HG03039 (cell line): ENCODE measurements around the gene KLC1.
"Not testable (repeated sequence)": the region's sequence is repeated elsewhere in the genome, so short reads cannot be mapped to it uniquely, and the experiment has no call there.

ENCODE experiments used
- ATAC-seq: cut with Tn5 transposase; IDR thresholded peaks from one replicate; pipeline ENCODE4 v1.9.1; 2021; ENCODE audit warnings: mild to moderate bottlenecking, moderate library complexity; ENCODE audit not compliant: unreplicated experiment

KLC1 gene

DNA sequence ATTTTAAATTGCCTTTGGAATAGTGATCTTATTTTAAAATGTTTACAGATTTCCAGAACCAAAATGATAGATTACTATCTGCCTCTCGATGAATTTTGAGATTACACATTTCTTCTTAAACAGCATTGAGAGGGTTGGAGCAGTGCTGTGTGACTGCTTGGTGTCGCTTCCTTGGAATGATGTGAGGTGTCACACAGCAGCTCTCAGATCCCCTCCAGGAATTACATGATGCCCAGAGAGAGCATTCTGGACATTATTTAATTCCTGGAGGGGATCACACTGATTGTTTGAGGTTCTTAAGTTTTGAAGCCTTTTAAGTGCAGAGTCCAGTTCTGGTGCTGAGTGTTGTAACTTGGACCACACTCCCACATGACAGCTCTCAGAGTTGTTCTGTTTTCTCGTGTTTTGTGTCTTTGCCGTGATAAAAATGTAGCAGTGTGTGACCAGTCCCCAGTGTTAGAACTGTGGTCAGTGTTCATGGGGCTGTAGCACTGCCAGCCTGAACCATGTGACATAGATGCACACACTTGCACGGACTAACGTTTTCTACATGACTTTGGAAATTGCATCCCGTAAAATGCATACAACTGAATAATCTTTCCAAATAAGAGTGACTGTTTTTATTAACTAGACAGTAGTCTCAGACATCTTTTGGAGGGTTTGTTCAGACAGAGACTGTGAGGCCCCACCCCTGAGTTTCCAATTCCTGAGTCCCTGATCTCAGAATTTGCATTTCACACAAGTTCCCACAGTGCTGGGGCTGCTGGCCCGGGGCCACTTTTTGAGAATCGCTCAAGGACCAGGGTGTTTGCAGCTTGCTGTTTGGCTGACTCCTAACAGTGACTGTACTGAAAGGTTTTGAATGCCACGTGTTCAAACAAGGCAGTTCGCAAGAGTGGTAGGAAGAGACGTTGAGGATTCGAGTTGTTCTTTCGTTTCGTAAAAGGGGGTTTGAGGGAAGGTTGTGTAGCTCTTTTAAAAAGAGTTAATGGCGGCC, 60.2 kb downstream of the KLC1 start:
- ATAC-seq: no peak

DNA sequence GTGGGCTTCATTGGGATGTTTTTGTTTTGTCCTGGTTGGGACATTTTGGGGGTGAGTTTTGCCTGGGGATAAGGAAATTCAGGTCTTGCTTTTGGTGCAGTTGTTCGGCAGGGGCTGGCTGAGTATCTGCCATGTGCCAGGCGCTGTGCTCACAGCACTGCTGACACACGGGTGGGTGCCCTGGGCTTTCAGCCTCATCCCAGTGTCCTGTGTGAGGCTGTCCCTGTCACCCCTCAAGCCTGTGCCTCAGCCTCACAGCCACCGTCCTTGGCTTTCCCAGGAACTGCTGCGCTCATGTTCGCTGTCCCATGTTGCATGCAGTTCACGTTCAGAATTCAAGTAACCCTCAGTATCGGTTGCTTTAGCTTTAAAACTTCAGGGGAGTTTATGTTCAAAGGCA, 61.3 kb downstream of the KLC1 start:
- ATAC-seq: no peak

DNA sequence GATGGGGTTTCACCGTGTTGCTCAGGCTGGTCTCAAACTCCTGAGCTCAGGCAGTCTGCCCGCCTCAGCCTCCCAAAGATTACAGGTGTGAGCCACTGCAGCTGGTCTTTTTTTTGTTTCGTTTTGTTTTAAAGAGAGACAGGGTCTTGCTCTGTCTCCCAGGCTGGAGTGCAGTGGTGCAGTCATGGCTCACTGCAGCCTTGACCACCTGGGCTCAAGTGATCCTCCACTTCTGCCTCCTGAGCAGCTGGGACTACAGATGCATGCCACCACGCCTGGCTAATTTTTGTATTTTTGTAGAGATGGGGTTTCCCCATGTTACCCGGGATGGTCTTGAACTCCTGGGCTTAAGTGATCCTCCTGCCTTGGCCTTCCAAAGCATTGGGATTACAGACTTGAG, 62.6 kb downstream of the KLC1 start:
- ATAC-seq: not testable (repeated sequence)

DNA sequence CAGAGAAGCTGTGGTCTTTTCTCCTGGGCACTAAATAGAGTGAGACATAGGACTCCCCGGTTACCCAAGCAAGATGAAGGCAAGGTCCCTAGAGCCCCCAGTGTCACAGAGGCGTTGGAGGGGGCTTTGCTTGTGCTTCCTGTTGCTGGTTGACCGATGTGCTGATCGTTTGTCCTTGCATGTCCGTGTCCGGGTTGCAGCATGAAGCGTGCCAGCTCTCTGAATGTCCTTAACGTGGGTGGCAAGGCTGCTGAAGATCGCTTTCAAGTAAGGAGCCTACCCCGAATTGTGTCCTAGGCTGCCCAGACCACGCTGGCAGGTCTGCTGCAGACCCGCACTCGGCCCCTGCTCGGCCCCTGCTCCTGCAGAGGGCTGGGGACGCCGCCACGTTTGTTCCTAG, 63.1 kb downstream of the KLC1 start:
- no peak for ATAC-seq

DNA sequence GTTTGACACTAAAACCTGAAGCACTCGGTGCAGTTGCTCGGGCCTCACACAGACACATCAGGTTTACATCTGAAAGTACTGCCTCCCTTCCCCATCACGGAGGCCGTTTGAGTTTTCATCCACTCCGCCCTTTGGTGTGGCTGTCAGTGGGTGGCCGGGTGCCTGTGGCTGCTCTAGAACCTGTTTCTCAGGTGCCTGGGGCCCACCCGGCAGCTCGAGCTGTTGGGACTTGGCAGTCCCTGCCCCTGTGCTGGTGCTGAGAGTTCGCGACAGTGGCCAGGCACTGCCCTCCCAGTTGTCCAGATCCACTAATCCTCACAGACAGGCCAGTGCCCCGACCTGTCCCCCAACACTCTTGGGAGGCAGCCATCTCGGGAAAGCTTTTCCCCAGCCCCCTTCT, 63.9 kb downstream of the KLC1 start:
- no peak for ATAC-seq

DNA sequence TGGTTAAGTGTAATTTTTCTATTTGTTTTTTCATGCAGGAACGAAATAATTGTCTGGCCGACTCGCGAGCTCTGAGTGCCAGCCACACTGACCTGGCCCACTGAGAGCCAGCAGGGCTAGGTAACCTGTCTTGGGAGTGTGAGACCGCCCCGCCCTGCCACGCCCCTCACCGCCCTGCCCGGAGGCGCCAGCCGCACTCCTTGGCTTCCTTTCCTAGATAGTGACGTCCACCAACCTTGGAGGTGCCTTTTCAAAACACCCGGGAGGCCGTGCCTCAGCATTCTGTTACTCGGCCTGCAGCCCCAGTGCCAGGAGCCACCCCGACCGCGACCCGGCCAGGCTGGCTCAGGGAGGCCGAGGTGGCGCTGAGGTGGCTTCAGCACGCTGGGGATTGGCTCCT, 64.5 kb downstream of the KLC1 start:
- no peak for ATAC-seq

GRCh38 chr14:103694572-103695026, 65.6 kb downstream of the KLC1 start:
- ATAC-seq: no peak

DNA sequence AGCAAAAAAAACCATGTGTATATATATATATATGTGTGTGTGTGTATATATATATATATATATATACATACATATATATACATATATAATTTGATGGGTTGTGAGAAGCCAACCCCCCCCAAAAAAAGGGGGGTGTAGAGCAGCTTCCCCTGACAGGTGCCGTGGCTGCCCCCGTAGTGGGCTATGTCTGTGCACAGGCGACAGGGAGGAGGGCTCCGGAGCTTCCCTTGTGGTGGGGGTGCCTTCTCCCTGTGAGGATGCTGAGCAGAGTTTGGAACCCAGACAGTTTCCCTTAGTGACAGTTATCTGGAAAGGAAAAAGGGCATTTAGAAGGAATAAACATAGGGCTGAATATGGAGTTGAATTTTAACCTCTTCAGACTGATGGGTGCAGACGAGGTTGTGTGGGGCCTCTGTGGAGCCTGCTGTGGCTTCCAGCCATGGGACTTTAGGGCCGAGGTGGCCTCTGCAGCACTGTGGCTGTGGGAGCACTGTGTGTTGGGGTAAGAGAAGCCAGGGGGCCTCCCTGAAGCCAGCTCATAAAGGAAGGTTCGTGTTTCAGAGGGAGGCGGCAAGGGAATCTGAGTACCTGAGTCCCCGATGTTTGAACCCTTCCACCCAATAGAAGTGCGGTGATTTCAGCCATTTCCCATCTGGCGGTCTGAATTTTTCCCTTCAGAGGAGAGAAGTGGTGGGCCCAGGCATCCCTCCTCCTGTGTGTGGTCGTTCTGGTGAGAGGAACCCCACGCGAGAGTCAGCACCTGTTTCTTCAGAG, 66.5 kb downstream of the KLC1 start:
- ATAC-seq: no peak

DNA sequence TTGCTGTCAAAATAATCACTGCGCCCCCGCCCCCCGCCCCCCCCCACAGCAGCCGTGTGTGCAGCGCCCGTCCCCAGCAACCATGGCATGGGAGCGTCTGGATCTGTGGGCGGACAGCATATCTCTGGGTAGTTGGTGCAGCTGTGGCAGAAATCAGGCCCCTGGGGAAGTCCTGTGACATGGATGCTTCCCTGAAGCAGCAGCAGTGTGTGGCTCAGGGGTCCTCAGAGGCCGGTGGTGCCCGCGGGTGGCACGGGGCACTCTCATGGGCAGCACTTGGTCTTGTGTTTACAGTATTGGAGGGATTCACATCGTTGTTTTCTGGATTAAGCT, 67.0 kb downstream of the KLC1 start:
- no peak for ATAC-seq

GRCh38 chr14:103696466-103697071, 67.6 kb downstream of the KLC1 start:
- no peak for ATAC-seq

DNA sequence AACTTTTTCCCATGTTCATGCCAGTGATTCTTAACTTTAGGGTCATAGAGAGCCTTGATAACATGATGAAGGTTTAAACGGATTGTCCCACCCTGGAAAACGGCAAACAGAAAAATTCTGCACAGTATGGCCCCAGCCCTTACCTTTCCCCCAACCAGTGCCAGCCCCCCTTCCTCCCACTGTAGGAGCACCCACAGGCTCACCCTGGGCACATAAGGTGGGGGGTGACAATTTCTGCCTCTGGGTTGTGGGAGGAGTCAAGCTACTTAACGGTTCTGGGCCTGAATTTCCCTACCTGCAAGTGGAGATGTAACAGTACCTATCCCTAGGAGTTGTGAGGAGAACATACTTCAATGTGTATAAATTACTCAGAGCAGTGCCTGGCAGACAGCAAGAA, 68.2 kb downstream of the KLC1 start:
- ATAC-seq: no peak

- ATAC-seq: no peak
Measured at GRCh38 chr14:103697603-103698379, 68.8 kb downstream of the KLC1 start.

DNA sequence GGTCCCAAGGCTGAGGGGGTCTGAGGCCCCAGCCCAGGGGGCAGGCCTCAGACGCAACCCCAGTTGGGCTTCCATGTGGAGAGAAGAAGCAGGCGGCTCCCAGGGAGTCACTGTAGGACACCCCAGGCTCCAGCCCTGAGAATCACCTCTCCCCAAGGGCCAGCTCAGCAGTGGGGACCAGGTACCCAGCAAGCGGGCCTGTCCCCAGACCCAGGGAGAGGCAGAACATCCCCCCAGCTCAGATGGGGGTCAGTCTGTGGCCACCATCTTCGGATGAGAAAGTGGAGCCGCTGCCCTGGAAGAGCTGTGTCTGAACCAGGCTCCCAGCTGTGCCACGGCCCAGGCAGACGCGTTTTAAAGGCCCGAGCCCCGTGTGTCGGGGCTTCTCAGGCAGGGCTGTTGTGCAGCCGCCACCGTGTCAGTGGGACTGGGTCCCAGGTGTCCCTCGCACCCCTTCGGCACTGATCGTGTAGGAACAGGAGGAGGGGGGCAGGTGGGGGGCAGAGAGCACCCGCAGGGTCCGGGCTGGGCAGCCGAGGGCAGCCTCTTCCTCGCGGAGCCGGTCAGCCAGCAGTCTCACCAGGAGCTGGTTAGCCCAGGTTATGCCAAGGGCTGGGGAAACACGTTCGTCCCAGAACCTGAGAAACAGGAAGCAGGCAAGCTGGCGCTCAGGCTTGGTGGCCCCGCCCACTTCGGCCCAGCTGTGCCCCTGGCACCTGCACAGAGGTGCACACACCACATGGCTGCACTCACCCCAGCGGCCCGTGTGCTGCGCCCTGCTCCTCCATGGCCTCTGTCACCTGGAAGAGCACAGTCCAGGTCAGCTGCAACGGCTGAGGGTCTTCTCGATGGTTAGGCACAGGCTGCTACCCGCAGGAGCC, 69.6 kb downstream of the KLC1 start:
- ATAC-seq: no peak

DNA sequence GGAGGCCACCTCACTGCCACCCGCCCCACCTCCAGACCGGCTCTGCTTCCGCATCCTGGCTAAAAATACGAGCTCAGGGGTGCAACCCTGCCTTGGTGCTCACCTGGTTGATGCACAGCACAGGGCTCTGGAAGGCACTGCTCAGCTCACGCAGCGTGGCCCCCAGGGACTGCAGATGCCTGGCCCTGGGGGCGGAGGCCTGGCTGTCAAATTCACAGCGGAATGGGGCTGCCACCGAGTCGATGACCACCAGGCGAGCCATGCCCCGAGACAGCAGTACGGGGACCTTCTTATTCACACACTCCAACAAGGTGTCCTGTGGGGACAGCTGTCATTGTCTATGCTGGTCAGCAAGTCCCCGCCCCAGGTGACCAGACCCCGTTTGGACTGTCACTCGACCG, 70.2 kb downstream of the KLC1 start:
- ATAC-seq: no peak

DNA sequence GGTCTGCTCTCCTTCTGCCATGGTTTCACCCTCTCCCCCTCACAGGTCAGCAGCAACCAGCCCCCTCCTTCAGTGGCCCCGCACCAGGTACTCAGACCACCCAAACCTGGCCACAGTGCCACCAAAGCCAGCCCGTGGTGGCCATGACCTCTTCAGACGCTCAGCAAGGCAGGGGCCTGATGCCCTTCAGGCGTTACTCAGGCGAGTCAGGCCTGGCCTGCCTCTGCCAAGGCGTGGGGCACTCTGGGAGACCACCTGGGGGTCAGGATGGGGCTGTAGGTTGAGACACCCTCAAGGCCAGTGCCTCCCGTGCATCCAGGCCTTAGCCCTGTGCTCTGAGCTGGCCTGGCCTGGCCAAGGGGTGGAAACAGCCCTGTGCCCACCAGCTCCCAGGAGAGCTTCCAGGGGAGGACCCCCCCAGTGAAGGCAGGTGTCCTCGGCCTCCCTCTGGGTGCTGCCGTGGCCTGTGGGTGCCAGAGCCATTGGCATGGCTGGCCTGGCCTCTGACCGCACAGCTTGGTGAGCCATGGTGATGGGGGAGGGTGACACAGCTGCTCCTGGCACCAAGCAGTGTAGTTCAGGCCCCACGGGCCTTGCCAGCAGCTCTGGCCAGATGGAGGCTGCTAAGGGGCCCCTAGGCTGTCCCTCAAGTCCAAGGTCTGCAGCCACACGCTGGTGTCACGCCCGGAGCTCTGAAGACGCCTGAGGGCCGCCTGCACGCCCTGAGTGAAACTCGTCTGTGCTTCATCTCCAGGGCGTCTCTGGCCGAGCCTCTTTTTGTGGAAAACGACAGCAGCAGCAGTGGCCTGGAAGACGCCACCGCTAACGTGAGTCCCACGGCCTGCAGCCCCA, 71.1 kb downstream of the KLC1 start:
- ATAC-seq: no peak

- no peak for ATAC-seq
Measured at GRCh38 chr14:103700753-103701490, 71.9 kb downstream of the KLC1 start.

GRCh38 chr14:103702095-103702494, 73.1 kb downstream of the KLC1 start:
- no peak for ATAC-seq
